ENCODE data around the gene OBSCN. TPM values are rescaled to one million over a fixed set of nuclear protein-coding genes. Genes with fewer than 3 reads are reported as not detected.

OBSCN gene
- total RNA-seq, 2 experiments from 2014 or later: 29.5 to 45.2 TPM

GRCh38 chr1:228224198-228225164 is 16.6 kb downstream of the OBSCN start:
- H3K9me2 ChIP-seq (ENCODE audit: insufficient read depth, low read length): no peaks in the 10 kb centered on the region
- H3K4me3 ChIP-seq (ENCODE audit: low read depth, low read length, poor library complexity, severe bottlenecking): no peak overlapping the region
- no peak overlapping the region for H3K4me2 ChIP-seq (ENCODE audit: low read length)
- intact Hi-C loops (cut with micrococcal nuclease; ENCODE audit: unreplicated experiment): no loop called here
- H4K20me1 ChIP-seq (ENCODE audit: insufficient read depth, low read length): no peaks in the 10 kb centered on the region
- ChIA-PET CTCF (ENCODE audit: unreplicated experiment) (interaction anchor here (0.6 kb wide), 1 partner anchor 115 kb away, joined by 4 read pairs; no protein-coding TSS in a partner anchor), POLR2A (no interaction called here)
- no peak for TF ChIP-seq CTCF (conservative IDR thresholded peaks at IDR 0.05; ENCODE audit: low read length)
- no peak for TF ChIP-seq EZH2phosphoT487 (IDR thresholded peaks at IDR 0.05; ENCODE audit: borderline replicate concordance, low read depth, low read length)
- no peak overlapping the region for H2AFZ ChIP-seq (ENCODE audit: low read length)
- peaks cover 8% of the 10 kb centered on the region for H3K4me1 ChIP-seq (ENCODE audit: insufficient read depth, low read length, poor library complexity, severe bottlenecking)
- H3K36me3 ChIP-seq (ENCODE audit: insufficient read depth, low read length): peaks cover 50% of the 10 kb centered on the region
- no peak overlapping the region for H3K27ac ChIP-seq (ENCODE audit: low read depth, low read length, poor library complexity, severe bottlenecking)
- DNase-seq (ENCODE audit: low spot score): no peak
- no TSS peak for BruUV-seq (replicated peaks)
- H3K79me2 ChIP-seq (ENCODE audit: insufficient read depth, low read depth, low read length): no peaks in the 10 kb centered on the region
- H3K9me3 ChIP-seq (ENCODE audit: low read length): peaks cover 5% of the 10 kb centered on the region; the same call in 1 of the 2 replicates

- intact Hi-C loops (cut with micrococcal nuclease; ENCODE audit: unreplicated experiment): no loop called here
- H2AFZ ChIP-seq (ENCODE audit: low read length): no peak overlapping the region
- no peaks in the 10 kb centered on the region for H4K20me1 ChIP-seq (ENCODE audit: insufficient read depth, low read length)
- no peak for DNase-seq (ENCODE audit: low spot score)
- peaks cover 5% of the 10 kb centered on the region; the same call in 1 of the 2 replicates for H3K9me3 ChIP-seq (ENCODE audit: low read length)
- ChIA-PET CTCF (ENCODE audit: unreplicated experiment) (no interaction called here), POLR2A (interaction anchor here (0.6 to 1.0 kb wide), 3 partner anchors 23 to 275 kb away, joined by 3 read pairs; no protein-coding TSS in a partner anchor)
- H3K79me2 ChIP-seq (ENCODE audit: insufficient read depth, low read depth, low read length): no peaks in the 10 kb centered on the region
- peaks cover under 1% of the 10 kb centered on the region for H3K4me1 ChIP-seq (ENCODE audit: insufficient read depth, low read length, poor library complexity, severe bottlenecking)
- H3K4me2 ChIP-seq (ENCODE audit: low read length): no peak overlapping the region
- TF ChIP-seq EZH2phosphoT487 (IDR thresholded peaks at IDR 0.05; ENCODE audit: borderline replicate concordance, low read depth, low read length) (no peak), CTCF (conservative IDR thresholded peaks at IDR 0.05; ENCODE audit: low read length) (no peak)
- BruUV-seq (replicated peaks): no TSS peak
- H3K36me3 ChIP-seq (ENCODE audit: insufficient read depth, low read length): peaks cover 56% of the 10 kb centered on the region
- H3K4me3 ChIP-seq (ENCODE audit: low read depth, low read length, poor library complexity, severe bottlenecking): no peak overlapping the region
- H3K27ac ChIP-seq (ENCODE audit: low read depth, low read length, poor library complexity, severe bottlenecking): no peak overlapping the region
- H3K9me2 ChIP-seq (ENCODE audit: insufficient read depth, low read length): no peaks in the 10 kb centered on the region
Observed at GRCh38 chr1:228225165-228225710, 17.4 kb downstream of the OBSCN start.

Measured in OCI-LY7 (cell line).